ENCODE results near the gene RINL.

- TF ChIP-seq, protein P1, sequence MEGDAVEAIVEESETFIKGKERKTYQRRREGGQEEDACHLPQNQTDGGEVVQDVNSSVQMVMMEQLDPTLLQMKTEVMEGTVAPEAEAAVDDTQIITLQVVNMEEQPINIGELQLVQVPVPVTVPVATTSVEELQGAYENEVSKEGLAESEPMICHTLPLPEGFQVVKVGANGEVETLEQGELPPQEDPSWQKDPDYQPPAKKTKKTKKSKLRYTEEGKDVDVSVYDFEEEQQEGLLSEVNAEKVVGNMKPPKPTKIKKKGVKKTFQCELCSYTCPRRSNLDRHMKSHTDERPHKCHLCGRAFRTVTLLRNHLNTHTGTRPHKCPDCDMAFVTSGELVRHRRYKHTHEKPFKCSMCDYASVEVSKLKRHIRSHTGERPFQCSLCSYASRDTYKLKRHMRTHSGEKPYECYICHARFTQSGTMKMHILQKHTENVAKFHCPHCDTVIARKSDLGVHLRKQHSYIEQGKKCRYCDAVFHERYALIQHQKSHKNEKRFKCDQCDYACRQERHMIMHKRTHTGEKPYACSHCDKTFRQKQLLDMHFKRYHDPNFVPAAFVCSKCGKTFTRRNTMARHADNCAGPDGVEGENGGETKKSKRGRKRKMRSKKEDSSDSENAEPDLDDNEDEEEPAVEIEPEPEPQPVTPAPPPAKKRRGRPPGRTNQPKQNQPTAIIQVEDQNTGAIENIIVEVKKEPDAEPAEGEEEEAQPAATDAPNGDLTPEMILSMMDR (IDR thresholded peaks at IDR 0.05), result no peak
- no peak for TF ChIP-seq POLR2A (IDR thresholded peaks at IDR 0.05)
These were observed 37.5 kb downstream of the RINL start for GRCh38 chr19:38840583-38840968.

All from lower leg skin (tissue), 3 donors.